Fibroblast of lung (primary cell): ENCODE measurements around the gene MYOM3. TPM values are rescaled to one million over a fixed set of nuclear protein-coding genes. Genes with fewer than 3 reads are reported as not detected.
"Not testable (repeated sequence)": the region's sequence is repeated elsewhere in the genome, so short reads cannot be mapped to it uniquely, and the experiment has no call there.

Experiments used
- DNase-seq, 2 donors: peaks; one replicate each; pipeline versions ENCODE4 v3.0.0 to v3.0.0-alpha.2; 2010; ENCODE audit warnings: low read depth in 2 of 2
- H2AFZ ChIP-seq: 2 replicates; pipeline ENCODE4 v1.5.1; 2012; ENCODE audit warnings: low read length, control low read depth, inconsistent platforms
- H3K27ac ChIP-seq: 2 replicates; pipeline ENCODE4 v1.5.1; 2011; ENCODE audit warnings: low read length, control low read depth; ENCODE audit not compliant: insufficient read depth
- H3K27me3 ChIP-seq: 2 replicates; pipeline ENCODE4 v1.5.1; 2011; ENCODE audit warnings: mild to moderate bottlenecking, low read length; ENCODE audit not compliant: control insufficient read depth, insufficient read depth
- H3K36me3 ChIP-seq: 2 replicates; pipeline ENCODE4 v1.5.1; 2011; ENCODE audit warnings: low read length; ENCODE audit not compliant: control insufficient read depth, insufficient read depth
- H3K4me1 ChIP-seq: 2 replicates; pipeline ENCODE4 v1.5.1; 2011; ENCODE audit warnings: low read length; ENCODE audit not compliant: control insufficient read depth, insufficient read depth; ENCODE audit errors: extremely low read depth
- H3K4me2 ChIP-seq: 2 replicates; pipeline ENCODE4 v1.5.1; 2011; ENCODE audit warnings: low read length, control low read depth; ENCODE audit not compliant: insufficient read depth; ENCODE audit errors: extremely low read depth
- H3K4me3 ChIP-seq, 4 experiments: fragments of 200-600 bp in 1 of 4; sonication (generic) in 1 of 4; replicated peaks in 1 of 4; 2 replicates each; pipeline ENCODE4 v1.5.1; 2011 to 2016; ENCODE audit warnings: low read length in 4 of 4, low read depth in 3 of 4, mild to moderate bottlenecking in 3 of 4, control low read depth in 2 of 4, inconsistent platforms in 1 of 4, mixed read lengths in 1 of 4; ENCODE audit not compliant: insufficient read depth in 1 of 4; ENCODE audit errors: control extremely low read depth in 1 of 4
- H3K79me2 ChIP-seq: 2 replicates; pipeline ENCODE4 v1.5.1; 2012; ENCODE audit warnings: mild to moderate bottlenecking, low read length, inconsistent platforms; ENCODE audit not compliant: control insufficient read depth, insufficient read depth
- H3K9ac ChIP-seq: 2 replicates; pipeline ENCODE4 v1.5.1; 2011; ENCODE audit warnings: mild to moderate bottlenecking, low read length, control low read depth; ENCODE audit not compliant: insufficient read depth
- H3K9me3 ChIP-seq: 2 replicates; pipeline ENCODE4 v1.5.1; 2012; ENCODE audit warnings: low read depth, low read length; ENCODE audit not compliant: control insufficient read depth, insufficient read depth
- H4K20me1 ChIP-seq: 2 replicates; pipeline ENCODE4 v1.5.1; 2011; ENCODE audit warnings: low read length; ENCODE audit not compliant: control insufficient read depth, insufficient read depth; ENCODE audit errors: extremely low read depth
- CTCF ChIP-seq, 2 donors: IDR thresholded peaks in 1 of 2; conservative IDR thresholded peaks in 1 of 2; 1 replicate in 1 of 2; 2 replicates in 1 of 2; pipeline ENCODE4 v1.5.1; 2011 to 2012; ENCODE audit warnings: low read length in 2 of 2, control low read depth in 1 of 2, inconsistent platforms in 1 of 2, low read depth in 1 of 2, mild to moderate bottlenecking in 1 of 2
- EZH2 ChIP-seq: IDR thresholded peaks from 2 replicates; pipeline ENCODE4 v1.5.1; 2012; ENCODE audit warnings: low read length, control low read depth, mild to moderate bottlenecking; ENCODE audit errors: missing control alignments
- polyA plus RNA-seq, 2 donors: library from polyadenylated mRNA; depleted of rRNA in 1 of 2; stranded (reverse) in 1 of 2; unstranded in 1 of 2; fragments of >200 nt; gene quantifications; 2 replicates each; pipeline ENCODE4 v1.2.1, GENCODE V29; 2011 to 2012; ENCODE audit warnings: missing spikeins in 1 of 2
- total RNA-seq: library from RNA; depleted of rRNA; stranded (reverse); fragments of >200 nt; gene quantifications from 2 replicates; pipeline ENCODE4 v1.2.1, GENCODE V29; 2014

Gene MYOM3
- total and polyA plus RNA-seq, 2 donors (not counting 1 experiment from before 2014, with no cell fraction given), result not detected

DNA sequence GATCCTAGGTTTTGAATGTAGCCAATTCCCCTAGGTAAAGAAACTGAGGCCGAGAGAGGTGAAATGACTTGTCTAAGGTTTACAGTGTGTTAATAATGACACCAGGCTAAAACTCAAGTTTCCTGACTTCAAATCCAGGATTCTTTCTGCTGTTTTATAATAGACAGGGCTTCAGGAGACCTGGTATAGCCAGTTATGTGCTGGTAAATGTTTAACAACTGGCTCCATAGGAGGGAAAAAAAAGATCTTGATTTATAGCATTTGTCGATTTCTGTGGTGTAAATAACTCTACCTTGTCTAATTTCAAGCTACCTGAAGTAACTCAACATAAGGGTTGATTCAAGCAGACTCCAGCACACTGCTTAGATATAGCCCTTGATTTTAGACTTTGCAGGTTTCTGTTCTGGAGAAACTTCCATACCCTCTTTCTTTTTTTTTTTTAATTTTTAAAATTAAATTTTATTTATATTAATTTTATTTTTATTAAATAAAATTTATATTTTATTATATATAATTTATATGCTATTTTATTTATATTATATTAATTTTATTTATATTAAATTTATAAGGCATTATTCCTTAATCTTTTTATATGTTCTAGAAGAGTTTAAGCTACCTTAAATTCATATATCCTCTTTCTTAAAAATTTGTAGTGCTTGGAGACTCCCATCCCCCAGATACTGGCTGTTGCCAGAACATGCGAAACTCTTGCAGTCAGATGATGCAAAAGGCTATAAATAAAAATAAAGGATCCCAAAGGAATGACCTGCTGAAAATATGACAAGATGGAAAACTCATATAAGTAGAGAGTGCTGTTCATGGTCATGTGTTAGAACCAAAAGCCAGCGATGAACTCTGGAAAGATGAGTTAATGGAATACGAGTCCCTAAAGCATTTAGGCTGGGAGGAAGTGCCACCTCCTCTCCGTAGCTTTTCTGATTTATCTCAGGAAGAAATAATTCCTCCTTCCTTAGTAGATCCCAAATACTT is 96.4 kb downstream of the MYOM3 start:
- H3K9me3 ChIP-seq, result no peaks in the 10 kb centered on the region
- H3K36me3 ChIP-seq, result no peaks in the 10 kb centered on the region
- peaks cover 12% of the 10 kb centered on the region for H3K4me1 ChIP-seq
- H3K4me2 ChIP-seq, result no peak overlapping the region
- no peaks in the 10 kb centered on the region for H4K20me1 ChIP-seq
- TF ChIP-seq EZH2 (no peak), CTCF (conservative IDR thresholded peaks at IDR 0.05 in 1 of 2, IDR thresholded peaks at IDR 0.05 in 1 of 2; ENCODE audit: low read depth in 1 of 2, low read length in 2 of 2) (no peak)
- no peaks in the 10 kb centered on the region for H3K27me3 ChIP-seq
- H3K4me3 ChIP-seq, result no peak overlapping the region
- H2AFZ ChIP-seq, result no peak overlapping the region
- no peak overlapping the region for H3K9ac ChIP-seq
- peak; percentile 47 to 94 for DNase-seq
- H3K27ac ChIP-seq, result peak overlapping the region; percentile 23
- no peaks in the 10 kb centered on the region for H3K79me2 ChIP-seq

- H3K36me3 ChIP-seq, H3K4me1 ChIP-seq, H3K27ac ChIP-seq, H3K9ac ChIP-seq, H3K4me3 ChIP-seq, DNase-seq, H3K4me2 ChIP-seq, H3K27me3 ChIP-seq, H3K9me3 ChIP-seq, H2AFZ ChIP-seq, H3K79me2 ChIP-seq, H4K20me1 ChIP-seq: not testable (repeated sequence)
These were observed 99.1 kb downstream of the MYOM3 start for GRCh38 chr1:24012878-24013277.

- Histone ChIP-seq H3K27me3 (no peaks in the 10 kb centered on the region), H3K4me2 (no peak overlapping the region), H3K4me3 (no peak overlapping the region), H4K20me1 (no peaks in the 10 kb centered on the region), H3K9me3 (no peaks in the 10 kb centered on the region), H3K27ac (no peak overlapping the region), H3K9ac (no peak overlapping the region), H3K36me3 (no peaks in the 10 kb centered on the region), H3K79me2 (no peaks in the 10 kb centered on the region), H3K4me1 (no peaks in the 10 kb centered on the region), H2AFZ (no peak overlapping the region)
- DNase-seq, result no peak
- no peak for TF ChIP-seq CTCF (conservative IDR thresholded peaks at IDR 0.05 in 1 of 2, IDR thresholded peaks at IDR 0.05 in 1 of 2; ENCODE audit: low read depth in 1 of 2, low read length in 2 of 2)
These were observed 101.3 kb downstream of the MYOM3 start for GRCh38 chr1:24010650-24011049.
